HCT116 (cell line): ENCODE measurements around the gene UGT1A6. TPM values are rescaled to one million over a fixed set of nuclear protein-coding genes. Genes with fewer than 3 reads are reported as not detected.
A peak's percentile ranks its signal among the peaks of the same experiment; 100 is the strongest.

Source experiments
- ATAC-seq: fragments of 200-7000 bp; cut with Tn5 transposase; 2 replicates; pipeline ENCODE4 v1.9.1; 2020; ENCODE audit warnings: mild to moderate bottlenecking, moderate library complexity
- BruUV-seq: library from RNA; stranded (reverse); fragments of 400-500 nt; replicated peaks from 2 replicates; lab custom pipeline; 2021; lab: Mats Ljungman, UMichigan
- CTCF ChIA-PET: fragments of 300-600 bp; sonication (Branson Sonifier 250); formaldehyde crosslinking; loops from one replicate; lab custom pipeline; 2021; ENCODE audit warnings: antibody characterized with exemption; lab: Charles Lee
- POLR2A ChIA-PET: fragments of 300-600, 350-600 bp; sonication (Branson Sonifier 250); formaldehyde crosslinking; loops from one replicate; lab custom pipeline; 2021; ENCODE audit warnings: antibody characterized with exemption; lab: Charles Lee
- RAD21 ChIA-PET, 2 experiments: fragments of 300-600 bp; sonication (Branson Sonifier 250); formaldehyde crosslinking; loops; one replicate each; lab custom pipeline; 2023; ENCODE audit warnings: low total read pairs in 2 of 2; ENCODE audit not compliant: uncharacterized antibody in 2 of 2, unreplicated experiment in 2 of 2, low non-redundant PET in 1 of 2; lab: Charles Lee
- DNase-seq: peaks from one replicate; pipeline ENCODE4 v3.0.0-alpha.2; 2010; ENCODE audit warnings: low read depth, low spot score
- H2AFZ ChIP-seq: fragments of 200-600 bp; shearing (Covaris generic), sonication (generic); 2 replicates; pipeline ENCODE4 v1.6.1; 2017; ENCODE audit warnings: low read depth, mixed run types, mixed read lengths, antibody characterized with exemption, low read length; ENCODE audit not compliant: poor library complexity, severe bottlenecking
- H3K27ac ChIP-seq: 2 replicates; pipeline ENCODE4 v1.5.1; 2012; ENCODE audit warnings: low read depth, low read length
- H3K27me3 ChIP-seq: fragments of 200-600 bp; sonication (generic); 2 replicates; pipeline ENCODE4 v1.6.1; 2016; ENCODE audit warnings: mixed run types, low read length, mixed read lengths; ENCODE audit not compliant: insufficient read depth
- H3K36me3 ChIP-seq, 2 experiments: fragments of 200-500 bp in 1 of 2; fragments of 200-600 bp in 1 of 2; sonication (Bioruptor generic) in 1 of 2; sonication (generic) in 1 of 2; 2 replicates each; pipeline versions ENCODE4 v1.5.1 to v1.6.1; 2014 to 2016; ENCODE audit warnings: low read length in 2 of 2, inconsistent platforms in 1 of 2, mixed read lengths in 1 of 2, mixed run types in 1 of 2; ENCODE audit not compliant: insufficient read depth in 2 of 2, control insufficient read depth in 1 of 2
- H3K4me1 ChIP-seq, 2 experiments: fragments of 200-600 bp in 1 of 2; sonication (generic) in 1 of 2; 2 replicates each; pipeline versions ENCODE4 v1.5.1 to v1.6.1; 2012 to 2017; ENCODE audit warnings: low read length in 2 of 2, inconsistent platforms in 1 of 2, mild to moderate bottlenecking in 1 of 2, mixed read lengths in 1 of 2, mixed run types in 1 of 2, moderate library complexity in 1 of 2; ENCODE audit not compliant: insufficient read depth in 2 of 2, control insufficient read depth in 1 of 2
- H3K4me2 ChIP-seq: fragments of 200-600 bp; sonication (generic); 2 replicates; pipeline ENCODE4 v1.6.1; 2017; ENCODE audit warnings: mixed run types, low read length, mixed read lengths
- H3K4me3 ChIP-seq, 2 experiments: fragments of 200-600 bp in 1 of 2; sonication (generic) in 1 of 2; replicated peaks in 1 of 2; 2 replicates each; pipeline ENCODE4 v1.5.1; 2011 to 2016; ENCODE audit warnings: low read length in 2 of 2, control low read depth in 1 of 2, low read depth in 1 of 2, mild to moderate bottlenecking in 1 of 2, mixed read lengths in 1 of 2, mixed run types in 1 of 2
- H3K79me2 ChIP-seq: fragments of 200-600 bp; sonication (generic); 2 replicates; pipeline ENCODE4 v1.6.1; 2017; ENCODE audit warnings: mild to moderate bottlenecking, mixed run types, low read length, moderate library complexity, mixed read lengths; ENCODE audit not compliant: insufficient read depth
- H3K9ac ChIP-seq: fragments of 200-600 bp; sonication (generic); 2 replicates; pipeline ENCODE4 v1.6.1; 2016; ENCODE audit warnings: low read length, mixed read lengths
- H3K9me2 ChIP-seq: fragments of 200-600 bp; sonication (generic), shearing (Covaris generic); 2 replicates; pipeline ENCODE4 v1.6.1; 2017; ENCODE audit warnings: mixed run types, mild to moderate bottlenecking, moderate library complexity; ENCODE audit not compliant: insufficient read depth
- H3K9me3 ChIP-seq, 2 experiments: fragments of 200-500 bp in 1 of 2; fragments of 200-600 bp in 1 of 2; sonication (Bioruptor generic) in 1 of 2; sonication (generic) in 1 of 2; 2 replicates each; pipeline ENCODE4 v1.6.1; 2014 to 2017; ENCODE audit warnings: low read length in 2 of 2, mixed read lengths in 2 of 2, inconsistent platforms in 1 of 2, low read depth in 1 of 2, mild to moderate bottlenecking in 1 of 2, mixed run types in 1 of 2, moderate library complexity in 1 of 2; ENCODE audit not compliant: control insufficient read depth in 1 of 2, insufficient read depth in 1 of 2
- H4K20me1 ChIP-seq: fragments of 200-600 bp; sonication (generic), shearing (Covaris generic); 2 replicates; pipeline ENCODE4 v1.6.1; 2017; ENCODE audit warnings: mixed run types, mild to moderate bottlenecking, moderate library complexity; ENCODE audit not compliant: insufficient read depth
- EZH2phosphoT487 ChIP-seq: fragments of 200-600 bp; IDR thresholded peaks from 2 replicates; pipeline ENCODE4 v1.6.1; 2018; ENCODE audit warnings: antibody characterized with exemption, borderline replicate concordance
- FOSL1 ChIP-seq: IDR thresholded peaks from 2 replicates; pipeline ENCODE4 v1.6.1; 2012; ENCODE audit warnings: low read depth
- POLR2AphosphoS5 ChIP-seq: IDR thresholded peaks from 2 replicates; pipeline ENCODE4 v1.6.1; 2011; ENCODE audit warnings: mild to moderate bottlenecking, low read depth, low read length, moderate library complexity
- RAD21 ChIP-seq: IDR thresholded peaks from 2 replicates; pipeline ENCODE4 v1.6.1; 2012; ENCODE audit warnings: low read depth, mild to moderate bottlenecking
- SIN3A ChIP-seq: IDR thresholded peaks from 2 replicates; pipeline ENCODE4 v1.6.1; 2012; ENCODE audit warnings: low read depth
- YY1 ChIP-seq: IDR thresholded peaks from 2 replicates; pipeline ENCODE4 v1.6.1; 2011; ENCODE audit warnings: low read length, low read depth, moderate library complexity, mild to moderate bottlenecking; ENCODE audit not compliant: insufficient replicate concordance; ENCODE audit errors: extremely low read depth
- intact Hi-C: fragments of 100-400 bp; cut with micrococcal nuclease; formaldehyde crosslinking; loops from 2 replicates; pipeline ENCODE4 v1.10.0; 2022
- total RNA-seq: library from RNA; stranded (reverse); gene quantifications from one replicate; pipeline ENCODE4 v1.2.1, GENCODE V29; 2021; ENCODE audit not compliant: unreplicated experiment
- TF ChIP-seq, protein P1 (sequence below), 3 experiments: fragments of 200-600 bp in 1 of 3; sonication (generic) in 1 of 3; IDR thresholded peaks in 2 of 3; conservative IDR thresholded peaks in 1 of 3; 2 replicates each; pipeline ENCODE4 v1.5.1; 2012 to 2017; ENCODE audit warnings: low read depth in 2 of 3, low read length in 2 of 3, antibody characterized with exemption in 1 of 3, borderline replicate concordance in 1 of 3, control low read depth in 1 of 3, mild to moderate bottlenecking in 1 of 3, mixed read lengths in 1 of 3, mixed run types in 1 of 3, moderate library complexity in 1 of 3; ENCODE audit not compliant: insufficient read depth in 1 of 3
- TF ChIP-seq, protein P2 (sequence below): IDR thresholded peaks from 2 replicates; pipeline ENCODE4 v1.6.1; 2012

The UGT1A6 gene
- total RNA-seq, 1 experiment from 2014 or later: not detected

DNA sequence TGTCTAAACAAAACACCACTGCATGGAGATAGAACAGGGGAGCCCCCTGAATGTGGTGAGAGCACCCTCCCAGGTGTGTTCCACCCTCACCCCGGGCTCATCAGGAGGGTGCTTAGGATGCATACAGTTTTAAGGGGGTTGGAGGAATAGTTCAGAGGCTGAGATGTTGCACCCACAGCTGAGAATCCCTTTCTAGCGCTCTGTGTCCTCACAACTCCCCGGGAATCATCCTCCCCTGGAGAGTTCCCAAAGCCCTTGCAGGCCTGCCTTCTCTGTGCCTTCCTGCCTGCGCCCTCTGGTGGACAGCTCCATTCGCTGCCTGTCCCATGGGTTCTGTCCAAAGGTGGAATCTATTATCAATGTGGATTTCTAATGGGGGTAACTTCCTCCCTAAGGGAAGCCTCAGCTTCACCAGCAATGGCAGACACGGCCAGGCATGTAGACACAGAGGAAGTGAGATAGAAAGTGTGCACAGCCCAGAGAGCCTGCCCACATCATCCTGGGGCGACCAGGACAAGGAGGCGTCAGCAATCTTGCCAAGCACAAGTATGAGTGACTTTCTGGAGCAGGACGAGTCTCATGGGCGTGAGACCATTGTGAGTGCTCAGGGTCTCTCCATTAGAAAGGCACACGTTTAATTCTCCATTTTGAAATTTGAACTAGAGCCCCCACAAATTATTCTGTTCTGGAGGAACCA is 18.8 kb downstream of the UGT1A6 start:
- Histone ChIP-seq H3K9me2 (no peaks in the 10 kb centered on the region), H3K27ac (no peak overlapping the region), H3K27me3 (peaks cover 11% of the 10 kb centered on the region; the same call in 1 of the 2 replicates), H4K20me1 (no peaks in the 10 kb centered on the region), H3K9me3 (no peaks in the 10 kb centered on the region), H3K4me1 (no peaks in the 10 kb centered on the region), H3K4me3 (no peak overlapping the region), H3K79me2 (no peaks in the 10 kb centered on the region), H3K36me3 (no peaks in the 10 kb centered on the region), H3K9ac (no peak overlapping the region), H3K4me2 (no peak overlapping the region), H2AFZ (peak overlapping the region; percentile 52)
- ATAC-seq (peak; percentile 98), DNase-seq (peak; percentile 47)
- intact Hi-C loops: loop anchor here (1.0 kb wide), 1 partner anchor 307 kb away; no protein-coding TSS in a partner anchor
- POLR2A ChIA-PET: no interaction called here
- no TSS peak for BruUV-seq
- TF ChIP-seq EZH2phosphoT487 (no peak), POLR2AphosphoS5 (no peak), SIN3A (no peak), RAD21 (peak; percentile 86), FOSL1 (no peak), YY1 (peak; percentile 16)
- TF ChIP-seq, protein P1, sequence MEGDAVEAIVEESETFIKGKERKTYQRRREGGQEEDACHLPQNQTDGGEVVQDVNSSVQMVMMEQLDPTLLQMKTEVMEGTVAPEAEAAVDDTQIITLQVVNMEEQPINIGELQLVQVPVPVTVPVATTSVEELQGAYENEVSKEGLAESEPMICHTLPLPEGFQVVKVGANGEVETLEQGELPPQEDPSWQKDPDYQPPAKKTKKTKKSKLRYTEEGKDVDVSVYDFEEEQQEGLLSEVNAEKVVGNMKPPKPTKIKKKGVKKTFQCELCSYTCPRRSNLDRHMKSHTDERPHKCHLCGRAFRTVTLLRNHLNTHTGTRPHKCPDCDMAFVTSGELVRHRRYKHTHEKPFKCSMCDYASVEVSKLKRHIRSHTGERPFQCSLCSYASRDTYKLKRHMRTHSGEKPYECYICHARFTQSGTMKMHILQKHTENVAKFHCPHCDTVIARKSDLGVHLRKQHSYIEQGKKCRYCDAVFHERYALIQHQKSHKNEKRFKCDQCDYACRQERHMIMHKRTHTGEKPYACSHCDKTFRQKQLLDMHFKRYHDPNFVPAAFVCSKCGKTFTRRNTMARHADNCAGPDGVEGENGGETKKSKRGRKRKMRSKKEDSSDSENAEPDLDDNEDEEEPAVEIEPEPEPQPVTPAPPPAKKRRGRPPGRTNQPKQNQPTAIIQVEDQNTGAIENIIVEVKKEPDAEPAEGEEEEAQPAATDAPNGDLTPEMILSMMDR (IDR thresholded peaks at IDR 0.05 in 2 of 3, conservative IDR thresholded peaks at IDR 0.05 in 1 of 3; ENCODE audit: borderline replicate concordance in 1 of 3, insufficient read depth in 1 of 3, low read depth in 2 of 3, low read length in 2 of 3): peak; percentile 61 to 97 (median 96); a peak in 5 of 6 replicates
- TF ChIP-seq, protein P2, sequence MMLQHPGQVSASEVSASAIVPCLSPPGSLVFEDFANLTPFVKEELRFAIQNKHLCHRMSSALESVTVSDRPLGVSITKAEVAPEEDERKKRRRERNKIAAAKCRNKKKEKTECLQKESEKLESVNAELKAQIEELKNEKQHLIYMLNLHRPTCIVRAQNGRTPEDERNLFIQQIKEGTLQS: no peak
- RAD21 ChIA-PET: no interaction called here
- CTCF ChIA-PET: interaction anchor here (1.1 to 1.4 kb wide), 4 partner anchors 17 to 305 kb away, joined by 3 to 5 read pairs (median 3); partner anchors contain the start of gene UGT1A3
